Mammary epithelial cell (primary cell): Measurements from ENCODE around the gene ARHGEF9.

Experiments
- EZH2 ChIP-seq: IDR thresholded peaks from 2 replicates; pipeline ENCODE4 v1.6.1; 2012; ENCODE audit warnings: low read length, inconsistent platforms, borderline replicate concordance
- TF ChIP-seq, protein P1 (sequence below), 2 donors: IDR thresholded peaks in 1 of 2; conservative IDR thresholded peaks in 1 of 2; 2 replicates each; pipeline ENCODE4 v1.5.1; 2011 to 2012; ENCODE audit warnings: inconsistent platforms in 2 of 2, low read length in 2 of 2, mild to moderate bottlenecking in 2 of 2, control low read depth in 1 of 2, low read depth in 1 of 2; ENCODE audit not compliant: insufficient read depth in 1 of 2; ENCODE audit errors: extremely low read depth in 1 of 2

DNA sequence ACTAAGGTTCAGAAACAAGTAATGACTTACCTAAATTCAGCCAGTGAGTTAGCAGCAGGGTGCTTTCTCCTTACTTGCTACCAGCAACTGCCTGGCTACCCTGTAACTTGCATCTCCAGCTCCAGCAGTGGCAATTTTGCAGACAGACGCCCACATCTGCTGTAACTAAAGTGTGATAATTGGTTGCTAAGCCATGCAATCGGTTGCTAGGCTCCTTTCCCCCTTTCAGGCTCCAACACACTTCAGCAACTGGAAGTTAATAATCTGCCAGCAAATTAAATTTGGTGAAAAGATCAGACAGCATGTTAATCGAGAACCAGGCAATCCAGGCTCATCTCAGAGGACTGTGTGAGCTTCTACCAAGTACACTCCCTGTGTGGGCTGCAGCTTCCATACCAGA lies 24.2 kb upstream of the ARHGEF9 start:
- TF ChIP-seq, protein P1, sequence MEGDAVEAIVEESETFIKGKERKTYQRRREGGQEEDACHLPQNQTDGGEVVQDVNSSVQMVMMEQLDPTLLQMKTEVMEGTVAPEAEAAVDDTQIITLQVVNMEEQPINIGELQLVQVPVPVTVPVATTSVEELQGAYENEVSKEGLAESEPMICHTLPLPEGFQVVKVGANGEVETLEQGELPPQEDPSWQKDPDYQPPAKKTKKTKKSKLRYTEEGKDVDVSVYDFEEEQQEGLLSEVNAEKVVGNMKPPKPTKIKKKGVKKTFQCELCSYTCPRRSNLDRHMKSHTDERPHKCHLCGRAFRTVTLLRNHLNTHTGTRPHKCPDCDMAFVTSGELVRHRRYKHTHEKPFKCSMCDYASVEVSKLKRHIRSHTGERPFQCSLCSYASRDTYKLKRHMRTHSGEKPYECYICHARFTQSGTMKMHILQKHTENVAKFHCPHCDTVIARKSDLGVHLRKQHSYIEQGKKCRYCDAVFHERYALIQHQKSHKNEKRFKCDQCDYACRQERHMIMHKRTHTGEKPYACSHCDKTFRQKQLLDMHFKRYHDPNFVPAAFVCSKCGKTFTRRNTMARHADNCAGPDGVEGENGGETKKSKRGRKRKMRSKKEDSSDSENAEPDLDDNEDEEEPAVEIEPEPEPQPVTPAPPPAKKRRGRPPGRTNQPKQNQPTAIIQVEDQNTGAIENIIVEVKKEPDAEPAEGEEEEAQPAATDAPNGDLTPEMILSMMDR (conservative IDR thresholded peaks at IDR 0.05 in 1 of 2, IDR thresholded peaks at IDR 0.05 in 1 of 2; ENCODE audit: extremely low read depth in 1 of 2, insufficient read depth in 1 of 2, low read depth in 1 of 2, low read length in 2 of 2), result no peak
- no peak for TF ChIP-seq EZH2
